ENCODE results near the gene NXPH3.

Gene NXPH3

GRCh38 chr17:49590874-49591273 is 15.2 kb downstream of the NXPH3 start:
- H3K36me3 ChIP-seq (replicated peaks; ENCODE audit: insufficient read depth, low read length) = no peaks in the 10 kb centered on the region
- no peak for DNase-seq

GRCh38 chr17:49592263-49592662 is 16.6 kb downstream of the NXPH3 start:
- Histone ChIP-seq H3K9me3 (replicated peaks; ENCODE audit: insufficient read depth, low read length) (no peaks in the 10 kb centered on the region), H3K4me3 (ENCODE audit: low read length) (no peak overlapping the region), H3K9me2 (replicated peaks; ENCODE audit: insufficient read depth, low read length) (no peaks in the 10 kb centered on the region), H3F3A (ENCODE audit: insufficient read depth, low read length) (no peaks in the 10 kb centered on the region), H3K4me1 (ENCODE audit: low read length) (no peaks in the 10 kb centered on the region), H3K4me2 (ENCODE audit: low read depth, low read length) (no peak overlapping the region), H2AFZ (ENCODE audit: low read length) (no peak overlapping the region), H4K20me1 (ENCODE audit: insufficient read depth, low read length) (no peaks in the 10 kb centered on the region), H3K36me3 (replicated peaks; ENCODE audit: insufficient read depth, low read length) (no peaks in the 10 kb centered on the region), H3K79me2 (ENCODE audit: low read length) (no peaks in the 10 kb centered on the region), H3K9ac (ENCODE audit: low read length) (no peak overlapping the region), H3K27me3 (replicated peaks; ENCODE audit: insufficient read depth, low read length) (no peaks in the 10 kb centered on the region), H3K27ac (ENCODE audit: low read length) (no peak overlapping the region)
- TF ChIP-seq EZH2 (optimal IDR thresholded peaks at IDR 0.05; ENCODE audit: low read depth, low read length) = no peak
- no peak for TF ChIP-seq CTCF (IDR thresholded peaks at IDR 0.05; ENCODE audit: low read length)
- TF ChIP-seq EZH2phosphoT487 (IDR thresholded peaks at IDR 0.05; ENCODE audit: low read length) = no peak
- no peak for DNase-seq

More at GRCh38 chr17:49590874-49591273, 15.2 kb downstream of the NXPH3 start:
- no peaks in the 10 kb centered on the region for H3K9me3 ChIP-seq (replicated peaks; ENCODE audit: insufficient read depth, low read length)
- no peak overlapping the region for H3K9ac ChIP-seq (ENCODE audit: low read length)
- H3K27me3 ChIP-seq (replicated peaks; ENCODE audit: insufficient read depth, low read length) = no peaks in the 10 kb centered on the region
- no peaks in the 10 kb centered on the region for H3K79me2 ChIP-seq (ENCODE audit: low read length)
- no peaks in the 10 kb centered on the region for H3F3A ChIP-seq (ENCODE audit: insufficient read depth, low read length)
- no peaks in the 10 kb centered on the region for H4K20me1 ChIP-seq (ENCODE audit: insufficient read depth, low read length)
- no peak overlapping the region for H3K4me3 ChIP-seq (ENCODE audit: low read length)
- H3K4me2 ChIP-seq (ENCODE audit: low read depth, low read length) = no peak overlapping the region
- no peak overlapping the region for H2AFZ ChIP-seq (ENCODE audit: low read length)
- H3K4me1 ChIP-seq (ENCODE audit: low read length) = no peaks in the 10 kb centered on the region
- no peaks in the 10 kb centered on the region for H3K9me2 ChIP-seq (replicated peaks; ENCODE audit: insufficient read depth, low read length)
- H3K27ac ChIP-seq (ENCODE audit: low read length) = no peak overlapping the region
- TF ChIP-seq EZH2phosphoT487 (IDR thresholded peaks at IDR 0.05; ENCODE audit: low read length) (no peak), CTCF (IDR thresholded peaks at IDR 0.05; ENCODE audit: low read length) (no peak), EZH2 (optimal IDR thresholded peaks at IDR 0.05; ENCODE audit: low read depth, low read length) (no peak)

DNA sequence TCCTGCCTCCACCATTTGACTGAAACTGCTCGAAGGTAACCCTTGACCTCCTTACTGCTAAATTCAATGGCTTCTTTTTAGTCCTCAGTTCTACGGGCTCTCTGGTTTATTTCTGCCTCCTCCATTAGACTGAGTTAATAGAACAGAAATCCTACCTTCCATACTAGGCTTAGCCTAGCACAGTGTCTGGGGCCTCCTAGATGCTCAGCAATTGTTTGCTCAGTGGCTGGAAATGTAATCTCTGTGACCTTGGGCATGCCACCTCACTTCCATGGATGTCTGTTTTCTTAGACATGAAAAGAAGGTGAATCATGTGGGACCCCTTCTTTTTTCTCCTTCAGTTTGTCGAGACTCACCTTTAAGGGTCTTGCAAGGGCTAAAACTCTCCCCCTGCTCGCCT is 19.7 kb downstream of the NXPH3 start:
- H3K4me3 ChIP-seq (ENCODE audit: low read length) = no peak overlapping the region
- no peaks in the 10 kb centered on the region for H3K79me2 ChIP-seq (ENCODE audit: low read length)
- no peak for TF ChIP-seq EZH2 (optimal IDR thresholded peaks at IDR 0.05; ENCODE audit: low read depth, low read length)
- no peak for TF ChIP-seq CTCF (IDR thresholded peaks at IDR 0.05; ENCODE audit: low read length)
- TF ChIP-seq EZH2phosphoT487 (IDR thresholded peaks at IDR 0.05; ENCODE audit: low read length) = no peak
- H3K36me3 ChIP-seq (replicated peaks; ENCODE audit: insufficient read depth, low read length) = no peaks in the 10 kb centered on the region
- no peaks in the 10 kb centered on the region for H4K20me1 ChIP-seq (ENCODE audit: insufficient read depth, low read length)
- H3F3A ChIP-seq (ENCODE audit: insufficient read depth, low read length) = no peaks in the 10 kb centered on the region
- no peaks in the 10 kb centered on the region for H3K4me1 ChIP-seq (ENCODE audit: low read length)
- no peak overlapping the region for H3K27ac ChIP-seq (ENCODE audit: low read length)
- H3K9me2 ChIP-seq (replicated peaks; ENCODE audit: insufficient read depth, low read length) = no peaks in the 10 kb centered on the region
- DNase-seq = no peak
- H3K4me2 ChIP-seq (ENCODE audit: low read depth, low read length) = no peak overlapping the region
- no peaks in the 10 kb centered on the region for H3K9me3 ChIP-seq (replicated peaks; ENCODE audit: insufficient read depth, low read length)
- H3K9ac ChIP-seq (ENCODE audit: low read length) = no peak overlapping the region
- H3K27me3 ChIP-seq (replicated peaks; ENCODE audit: insufficient read depth, low read length) = no peaks in the 10 kb centered on the region
- no peak overlapping the region for H2AFZ ChIP-seq (ENCODE audit: low read length)
